Smooth muscle cell (in vitro differentiated cells): ENCODE measurements around the gene CDK5R1. TPM values are rescaled to one million over a fixed set of nuclear protein-coding genes. Genes with fewer than 3 reads are reported as not detected.

Experiments
- DNase-seq: peaks from one replicate; lab custom pipeline; 2025; ENCODE audit not compliant: unreplicated experiment; lab: John Stamatoyannopoulos, UW
- H2AFZ ChIP-seq: fragments of 200-600 bp; sonication (generic); 2 replicates; pipeline ENCODE4 v1.6.0; 2016; ENCODE audit warnings: antibody characterized with exemption, low read depth, mild to moderate bottlenecking
- H3F3A ChIP-seq: fragments of 200-600 bp; sonication (generic); 2 replicates; pipeline ENCODE4 v1.6.0; 2017; ENCODE audit warnings: antibody characterized with exemption, low read depth
- H3K27ac ChIP-seq: fragments of 200-600 bp; sonication (generic); 2 replicates; pipeline ENCODE4 v1.5.1; 2016; ENCODE audit warnings: low read depth, mild to moderate bottlenecking
- H3K27me3 ChIP-seq: fragments of 200-600 bp; sonication (generic); 2 replicates; pipeline ENCODE4 v1.6.1; 2016; ENCODE audit warnings: low read depth, mild to moderate bottlenecking
- H3K36me3 ChIP-seq: fragments of 200-600 bp; sonication (generic); 2 replicates; pipeline ENCODE4 v1.5.1; 2016; ENCODE audit warnings: low read depth
- H3K4me1 ChIP-seq: fragments of 200-600 bp; sonication (generic); 2 replicates; pipeline ENCODE4 v1.5.1; 2016; ENCODE audit warnings: low read depth
- H3K4me2 ChIP-seq: fragments of 200-600 bp; sonication (generic); 2 replicates; pipeline ENCODE4 v1.6.0; 2016; ENCODE audit warnings: mild to moderate bottlenecking
- H3K4me3 ChIP-seq: fragments of 200-600 bp; sonication (generic); 2 replicates; pipeline ENCODE4 v1.5.1; 2016; ENCODE audit warnings: mild to moderate bottlenecking
- H3K79me2 ChIP-seq: fragments of 200-600 bp; sonication (generic); 2 replicates; pipeline ENCODE4 v1.6.0; 2016; ENCODE audit warnings: low read depth, mild to moderate bottlenecking
- H3K9ac ChIP-seq: fragments of 200-600 bp; sonication (generic); 2 replicates; pipeline ENCODE4 v1.6.0; 2016; ENCODE audit warnings: low read depth
- H3K9me3 ChIP-seq: fragments of 200-600 bp; sonication (generic); replicated peaks from 2 replicates; pipeline ENCODE4 v1.5.1; 2016; ENCODE audit warnings: low read depth
- H4K20me1 ChIP-seq: fragments of 200-600 bp; sonication (generic); 2 replicates; pipeline ENCODE4 v1.6.0; 2016; ENCODE audit warnings: low read depth
- CTCF ChIP-seq: fragments of 200-600 bp; sonication (generic); IDR thresholded peaks from 2 replicates; pipeline ENCODE4 v1.5.1; 2017; ENCODE audit warnings: borderline replicate concordance, mild to moderate bottlenecking, antibody characterized with exemption; ENCODE audit not compliant: insufficient read depth, poor library complexity, severe bottlenecking
- WGBS: methylation state at CpG from one replicate; pipeline ENCODE4 v1.1.7; 2016; ENCODE audit warnings: low lambda C conversion rate; 5-methylcytosine and 5-hydroxymethylcytosine counted together
- polyA plus RNA-seq: library from polyadenylated mRNA; unstranded; fragments of >200 nt; fragmentation: Nextera tagmentation; extraction: Ambion mirVana; gene quantifications from 2 replicates; pipeline ENCODE4 v1.2.1, GENCODE V29; 2016
- total RNA-seq: library from RNA; depleted of rRNA; stranded (reverse); fragments of >200 nt; gene quantifications from 2 replicates; pipeline ENCODE4 v1.2.3, GENCODE V29; 2014

Gene CDK5R1
- total and polyA plus RNA-seq, 2 experiments from 2014 or later, result 2.3 to 3.1 TPM

- no peak for TF ChIP-seq CTCF
- Histone ChIP-seq H3K4me3 (no peak overlapping the region), H3F3A (peaks cover 4% of the 10 kb centered on the region), H4K20me1 (no peaks in the 10 kb centered on the region), H3K27ac (no peak overlapping the region), H3K79me2 (no peaks in the 10 kb centered on the region), H3K4me1 (peaks cover 24% of the 10 kb centered on the region), H3K9me3 (no peaks in the 10 kb centered on the region), H3K9ac (no peak overlapping the region), H3K36me3 (no peaks in the 10 kb centered on the region), H3K4me2 (no peak overlapping the region), H2AFZ (no peak overlapping the region), H3K27me3 (no peaks in the 10 kb centered on the region)
- no peak for DNase-seq
- 95% methylated on average over 4 of the region's 4 CpGs for WGBS
Observed at GRCh38 chr17:32515677-32516383, 29.0 kb downstream of the CDK5R1 start.

DNA sequence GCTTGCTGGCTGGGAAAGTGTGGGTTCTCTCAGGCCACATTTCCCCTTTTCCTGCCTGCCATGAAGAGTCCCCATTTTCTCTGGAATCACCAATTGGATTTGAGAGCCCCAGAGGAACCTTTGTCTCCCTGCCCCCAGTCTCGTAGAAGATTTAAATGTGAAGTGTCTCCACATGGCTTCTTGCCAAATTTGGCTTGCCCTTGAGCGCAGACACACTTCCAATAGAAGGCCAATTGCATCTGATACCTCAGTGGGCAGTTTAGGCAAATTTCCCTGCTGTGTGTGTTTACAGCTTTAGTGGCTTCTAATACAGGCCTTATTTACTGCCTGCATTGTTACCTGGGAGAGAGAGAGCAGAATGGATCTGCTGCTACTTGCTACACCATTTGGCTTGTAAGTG lies 29.7 kb downstream of the CDK5R1 start:
- Histone ChIP-seq H3K79me2 (no peaks in the 10 kb centered on the region), H3K4me2 (no peak overlapping the region), H4K20me1 (no peaks in the 10 kb centered on the region), H3K27me3 (no peaks in the 10 kb centered on the region), H3K9ac (no peak overlapping the region), H2AFZ (no peak overlapping the region), H3K27ac (no peak overlapping the region), H3K36me3 (no peaks in the 10 kb centered on the region), H3K9me3 (no peaks in the 10 kb centered on the region), H3K4me3 (no peak overlapping the region), H3F3A (peaks cover 4% of the 10 kb centered on the region), H3K4me1 (peaks cover 24% of the 10 kb centered on the region)
- DNase-seq, result no peak
- no peak for TF ChIP-seq CTCF
- WGBS, result 0% methylated on average over 2 of the region's 2 CpGs

DNA sequence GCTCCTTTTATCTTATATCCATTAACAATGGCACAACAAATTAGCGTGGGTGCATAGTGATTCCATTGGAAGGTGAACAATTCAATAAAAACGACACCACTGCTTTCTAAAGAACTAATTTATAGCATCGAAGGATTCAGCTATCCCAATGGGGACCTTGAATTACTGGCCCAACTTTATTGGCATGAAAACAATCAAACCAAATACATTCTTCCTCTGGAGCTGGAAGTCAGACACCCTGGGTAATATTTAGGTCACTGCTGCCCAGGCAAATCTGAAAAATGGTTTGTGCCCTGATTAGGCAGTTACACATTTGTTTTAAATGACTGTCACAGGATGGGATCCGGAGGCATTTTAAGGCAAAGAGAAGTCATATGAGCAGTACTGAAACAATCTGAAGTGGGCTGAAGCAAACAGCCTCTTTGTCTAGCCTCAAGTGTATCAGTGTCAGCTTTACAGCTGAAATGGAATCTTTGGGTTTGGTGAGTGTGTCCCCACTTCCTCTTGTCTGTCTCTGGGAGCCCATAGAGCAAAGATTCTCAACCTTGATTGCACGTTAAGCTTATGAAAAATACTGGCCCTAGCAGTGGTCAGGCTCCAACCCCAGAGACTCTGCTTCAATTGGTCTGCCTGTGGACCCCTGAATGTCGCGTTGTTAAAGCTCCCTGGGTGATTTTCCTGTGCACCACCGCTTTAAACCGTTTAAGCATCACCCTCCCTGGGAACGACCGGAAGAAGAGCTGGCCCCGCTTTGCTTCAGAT lies 30.3 kb downstream of the CDK5R1 start:
- no peaks in the 10 kb centered on the region for H3K27me3 ChIP-seq
- no peaks in the 10 kb centered on the region for H3K36me3 ChIP-seq
- H3K79me2 ChIP-seq, result no peaks in the 10 kb centered on the region
- H3K9me3 ChIP-seq, result no peaks in the 10 kb centered on the region
- H3K4me3 ChIP-seq, result no peak overlapping the region
- no peak overlapping the region for H3K4me2 ChIP-seq
- DNase-seq, result no peak
- peaks cover 4% of the 10 kb centered on the region for H3F3A ChIP-seq
- no peaks in the 10 kb centered on the region for H4K20me1 ChIP-seq
- TF ChIP-seq CTCF, result no peak
- no peak overlapping the region for H3K27ac ChIP-seq
- H2AFZ ChIP-seq, result no peak overlapping the region
- H3K4me1 ChIP-seq, result peaks cover 24% of the 10 kb centered on the region
- WGBS, result 81% methylated on average over 12 of the region's 12 CpGs
- H3K9ac ChIP-seq, result no peak overlapping the region
